Testis (tissue), 3 donors: ENCODE measurements around the gene MYO7B. TPM values are rescaled to one million over a fixed set of nuclear protein-coding genes. Genes with fewer than 3 reads are reported as not detected.
"Not testable (repeated sequence)": the region's sequence is repeated elsewhere in the genome, so short reads cannot be mapped to it uniquely, and the experiment has no call there.

Experiments used
- DNase-seq: peaks from one replicate; pipeline ENCODE4 v3.0.0-alpha.2; 2019
- H3K27ac ChIP-seq, 2 donors: fragments of 200-600 bp; sonication (generic); one replicate each; pipeline ENCODE4 v1.5.1; 2019
- H3K27me3 ChIP-seq: fragments of 200-600 bp; sonication (generic); one replicate; pipeline ENCODE4 v1.5.1; 2019
- H3K36me3 ChIP-seq: fragments of 200-600 bp; sonication (generic); one replicate; pipeline ENCODE4 v1.5.1; 2017; ENCODE audit warnings: low read depth; ENCODE audit errors: missing control alignments
- H3K4me1 ChIP-seq: fragments of 200-600 bp; sonication (generic); one replicate; pipeline ENCODE4 v1.5.1; 2019
- H3K4me3 ChIP-seq, 2 donors: fragments of 200-600 bp; sonication (generic); one replicate each; pipeline ENCODE4 v1.5.1; 2017 to 2019
- H3K9me3 ChIP-seq: fragments of 200-600 bp; sonication (generic); one replicate; pipeline ENCODE4 v1.5.1; 2017
- CTCF ChIP-seq, 3 experiments: fragments of 450-650 bp in 2 of 3; fragments of 200-600 bp in 1 of 3; sonication (generic) in 1 of 3; IDR thresholded peaks; one replicate each; pipeline ENCODE4 v1.5.1; 2016 to 2019; ENCODE audit warnings: antibody characterized with exemption in 3 of 3, mild to moderate bottlenecking in 2 of 3, moderate library complexity in 1 of 3
- POLR2A ChIP-seq: fragments of 450-650 bp; IDR thresholded peaks from one replicate; pipeline ENCODE4 v1.6.1; 2017; ENCODE audit warnings: antibody characterized with exemption, mild to moderate bottlenecking, moderate library complexity
- WGBS, 2 donors: methylation state at CpG; one replicate each; pipeline ENCODE4 v1.1.5; 2018; 5-methylcytosine and 5-hydroxymethylcytosine counted together
- intact Hi-C: fragments of 100-400 bp; cut with DNase I; formaldehyde crosslinking; loops from one replicate; pipeline ENCODE4 v1.15.1; 2023; ENCODE audit warnings: low total_unique reads
- polyA plus RNA-seq: library from polyadenylated mRNA; stranded (reverse); fragments of 350-450 nt; fragmentation: Illumina TruSeq; extraction: RNeasy Lipid Tissue Mini Kit (QIAGEN cat#74804); gene quantifications from one replicate; pipeline ENCODE4 v1.2.3, GENCODE V29; 2014; ENCODE audit warnings: low read depth, low replicate concordance; ENCODE audit not compliant: insufficient read depth
- total RNA-seq, 2 donors: library from RNA; depleted of rRNA; stranded (reverse); fragments of >200 nt; gene quantifications; one replicate each; pipeline ENCODE4 v1.2.3, GENCODE V29; 2016

Gene MYO7B
- total and polyA plus RNA-seq, 3 donors from 2014 or later = 3.6 to 5.6 (median 4.2) TPM

- intact Hi-C loops = no loop called here
- WGBS, 2 donors = 93 to 97% methylated on average over 2 of the region's 2 CpGs
- H3K4me3 ChIP-seq = no peak overlapping the region
- no peaks in the 10 kb centered on the region for H3K36me3 ChIP-seq
- DNase-seq = no peak
- no peak overlapping the region for H3K27ac ChIP-seq
- H3K9me3 ChIP-seq = no peaks in the 10 kb centered on the region
- no peak for TF ChIP-seq CTCF (IDR thresholded peaks at IDR 0.05)
- no peak for TF ChIP-seq POLR2A
- peaks cover 9% of the 10 kb centered on the region for H3K4me1 ChIP-seq
- H3K27me3 ChIP-seq = no peaks in the 10 kb centered on the region
Measured at GRCh38 chr2:127517465-127517864, 18.0 kb upstream of the MYO7B start.

- no peaks in the 10 kb centered on the region for H3K9me3 ChIP-seq
- no peaks in the 10 kb centered on the region for H3K27me3 ChIP-seq
- peaks cover 9% of the 10 kb centered on the region for H3K4me1 ChIP-seq
- intact Hi-C loops = no loop called here
- no peaks in the 10 kb centered on the region for H3K36me3 ChIP-seq
- no peak overlapping the region for H3K4me3 ChIP-seq
- no peak overlapping the region for H3K27ac ChIP-seq
- TF ChIP-seq CTCF (IDR thresholded peaks at IDR 0.05) (no peak), POLR2A (no peak)
- DNase-seq = no peak
- 92 to 94% methylated on average over 4 of the region's 4 CpGs for WGBS, 2 donors
Measured at GRCh38 chr2:127520424-127520823, 15.1 kb upstream of the MYO7B start.

GRCh38 chr2:127523269-127523939 is 12.1 kb upstream of the MYO7B start:
- no peak overlapping the region for H3K4me3 ChIP-seq
- H3K9me3 ChIP-seq = no peaks in the 10 kb centered on the region
- TF ChIP-seq POLR2A (no peak), CTCF (IDR thresholded peaks at IDR 0.05) (no peak)
- no peaks in the 10 kb centered on the region for H3K36me3 ChIP-seq
- intact Hi-C loops = no loop called here
- no peak overlapping the region for H3K27ac ChIP-seq
- 77% methylated on average over 8 of the region's 8 CpGs for WGBS, 2 donors
- no peaks in the 10 kb centered on the region for H3K27me3 ChIP-seq
- DNase-seq = no peak
- H3K4me1 ChIP-seq = peaks cover 9% of the 10 kb centered on the region

GRCh38 chr2:127524198-127524834 is 11.2 kb upstream of the MYO7B start:
- H3K9me3 ChIP-seq, H3K4me3 ChIP-seq, H3K27me3 ChIP-seq, intact Hi-C loops, H3K4me1 ChIP-seq, DNase-seq, H3K36me3 ChIP-seq, H3K27ac ChIP-seq: not testable (repeated sequence)
- 72 to 84% methylated on average over 7 of the region's 7 CpGs for WGBS, 2 donors

- 1 to 3% methylated on average over 15 to 19 of the region's 19 CpGs for WGBS, 2 donors
Measured at GRCh38 chr2:127525691-127526131, 9.8 kb upstream of the MYO7B start.

More at GRCh38 chr2:127525691-127526131, 9.8 kb upstream of the MYO7B start:
- Histone ChIP-seq H3K36me3 (no peaks in the 10 kb centered on the region), H3K27ac (peak overlapping the region; percentile 88 to 96), H3K4me1 (peaks cover 9% of the 10 kb centered on the region), H3K9me3 (no peaks in the 10 kb centered on the region), H3K4me3 (peak overlapping the region; percentile 91 to 97), H3K27me3 (no peaks in the 10 kb centered on the region)
- intact Hi-C loops = no loop called here
- peak; percentile 34 for DNase-seq
- no peak for TF ChIP-seq CTCF (IDR thresholded peaks at IDR 0.05)
- TF ChIP-seq POLR2A = no peak
